GM18951 (cell line): Measurements from ENCODE around the gene CACNA2D3.

ENCODE experiments used
- POLR2A ChIP-seq: IDR thresholded peaks from 4 replicates; pipeline ENCODE4 v1.6.1; 2011; ENCODE audit warnings: mild to moderate bottlenecking; ENCODE audit not compliant: insufficient read length, insufficient read depth; ENCODE audit errors: extremely low read depth
- in situ Hi-C: fragments of 300-500 bp; cut with MboI; formaldehyde crosslinking; loops from one replicate; pipeline ENCODE4 v1.12.0; 2022; ENCODE audit warnings: low sequenced_read_pairs, mixed read lengths, inconsistent platforms; ENCODE audit not compliant: unreplicated experiment

Gene CACNA2D3

DNA sequence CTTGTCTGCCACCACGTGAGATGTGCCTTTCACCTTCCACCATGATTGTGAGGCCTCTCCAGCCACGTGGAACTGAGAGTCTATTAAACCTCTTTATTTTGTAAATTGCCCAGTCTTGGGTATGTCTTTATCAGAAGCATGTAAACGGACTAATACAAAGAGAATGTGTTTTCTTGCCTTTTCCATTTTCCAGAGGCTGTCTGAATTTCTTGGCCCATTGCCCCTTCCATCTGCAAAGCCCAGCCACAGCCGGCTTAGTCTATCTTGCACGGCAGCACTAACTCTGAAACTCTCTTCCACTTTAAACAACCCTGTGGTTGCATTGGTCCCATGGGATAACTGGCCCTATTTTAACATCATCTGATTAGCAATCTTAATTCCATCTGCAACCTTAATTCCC lies 590.2 kb downstream of the CACNA2D3 start:
- in situ Hi-C loops: no loop called here

DNA sequence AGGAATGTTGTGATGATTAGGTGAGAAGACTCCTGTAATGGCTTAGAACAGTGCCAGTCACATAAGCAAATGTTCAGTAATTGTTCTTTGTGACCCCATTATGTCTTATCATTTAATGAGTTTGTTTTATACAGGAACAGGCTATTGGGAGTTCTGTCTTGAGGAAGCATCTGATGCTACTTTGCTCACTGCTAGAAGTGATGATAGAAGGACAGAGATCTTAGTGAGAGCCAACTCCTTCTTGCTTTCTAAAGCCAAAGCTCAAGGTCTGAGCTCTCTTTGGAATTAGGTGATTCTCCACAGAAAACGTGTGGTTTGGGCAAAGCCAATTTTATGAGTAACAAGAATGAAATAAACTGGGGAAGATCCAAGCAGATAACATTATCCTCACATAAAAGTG lies 590.7 kb downstream of the CACNA2D3 start:
- in situ Hi-C loops: no loop called here
- no peak for TF ChIP-seq POLR2A

More for the DNA sequence above, 590.2 kb downstream of the CACNA2D3 start:
- TF ChIP-seq POLR2A: no peak

DNA sequence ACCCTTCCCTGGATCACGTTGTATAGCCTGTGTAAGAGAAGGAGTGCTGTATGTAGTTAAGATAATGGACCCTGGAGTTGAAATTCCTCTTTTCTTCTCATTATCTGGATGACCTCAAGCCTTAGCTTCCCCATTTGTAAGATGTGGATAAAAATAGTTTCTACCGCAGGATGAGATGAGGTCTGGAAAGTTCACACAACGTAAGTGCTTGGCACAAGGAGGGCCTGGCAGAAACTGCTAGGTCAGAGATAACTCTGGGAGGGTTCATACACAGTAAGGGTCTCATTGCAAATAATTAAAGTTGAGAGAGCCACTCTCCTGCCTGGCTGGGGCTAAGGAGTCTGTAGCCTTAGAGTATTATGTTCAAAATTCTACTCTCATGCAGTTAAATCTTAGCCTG lies 591.1 kb downstream of the CACNA2D3 start:
- in situ Hi-C loops: no loop called here
- TF ChIP-seq POLR2A: no peak

DNA sequence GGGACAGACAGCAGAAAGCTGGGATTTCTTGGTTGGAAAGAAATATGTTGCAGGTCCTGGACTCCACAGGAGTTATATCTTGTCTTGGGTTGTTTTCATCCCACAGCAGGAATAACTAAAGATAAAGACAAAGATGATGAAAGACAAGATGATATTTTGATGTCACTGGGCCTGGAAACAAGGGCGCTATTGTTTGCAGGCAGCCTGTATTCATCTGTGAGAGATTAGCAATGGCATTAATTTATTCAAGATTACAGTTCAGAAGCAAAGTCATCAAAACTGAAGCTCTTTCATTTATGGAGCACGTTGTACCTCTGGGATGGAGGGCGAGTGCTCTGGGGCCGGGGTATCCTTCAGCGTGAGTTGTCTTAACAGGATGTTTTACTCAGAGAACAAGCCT lies 591.7 kb downstream of the CACNA2D3 start:
- no peak for TF ChIP-seq POLR2A
- in situ Hi-C loops: no loop called here

DNA sequence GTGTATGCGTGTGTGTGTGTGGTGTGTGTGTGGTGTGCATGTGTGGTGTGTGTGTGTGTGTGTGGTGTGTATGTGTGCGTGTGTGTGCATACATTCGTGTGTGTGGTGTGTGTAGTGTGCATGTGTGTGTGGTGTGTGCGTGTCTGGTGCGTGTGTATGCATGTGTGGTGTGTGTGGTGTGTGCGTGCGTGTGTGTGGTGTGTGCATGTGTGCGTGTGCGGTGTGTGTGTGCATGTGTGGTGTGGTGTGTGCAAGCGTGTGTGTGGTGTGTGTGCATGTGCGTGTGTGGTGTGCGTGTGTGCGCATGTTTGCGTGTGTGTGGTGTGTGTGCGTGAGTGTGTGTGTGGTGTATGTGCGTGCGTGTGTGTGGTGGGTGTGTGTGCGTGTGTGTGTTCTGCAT lies 595.2 kb downstream of the CACNA2D3 start:
- in situ Hi-C loops: no loop called here
- no peak for TF ChIP-seq POLR2A

DNA sequence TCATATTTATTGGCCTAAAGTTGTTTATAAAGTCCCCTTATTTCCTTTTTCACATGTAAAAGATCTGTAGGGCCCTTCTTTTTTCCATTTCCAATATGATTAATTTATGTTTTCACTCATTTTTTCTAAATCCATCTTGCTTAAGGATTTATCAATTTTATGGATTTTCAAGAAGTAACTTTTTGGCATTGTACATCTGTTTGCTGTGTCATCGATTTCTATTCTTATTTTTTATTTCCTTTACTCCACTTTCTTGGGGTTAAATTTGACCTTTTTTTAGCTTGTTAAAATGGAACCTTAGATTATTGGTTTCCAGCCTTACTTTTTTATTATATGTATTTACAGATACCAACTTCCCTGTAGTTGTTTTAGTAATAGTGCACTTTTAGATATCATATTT lies 597.6 kb downstream of the CACNA2D3 start:
- in situ Hi-C loops: no loop called here
- TF ChIP-seq POLR2A: no peak

DNA sequence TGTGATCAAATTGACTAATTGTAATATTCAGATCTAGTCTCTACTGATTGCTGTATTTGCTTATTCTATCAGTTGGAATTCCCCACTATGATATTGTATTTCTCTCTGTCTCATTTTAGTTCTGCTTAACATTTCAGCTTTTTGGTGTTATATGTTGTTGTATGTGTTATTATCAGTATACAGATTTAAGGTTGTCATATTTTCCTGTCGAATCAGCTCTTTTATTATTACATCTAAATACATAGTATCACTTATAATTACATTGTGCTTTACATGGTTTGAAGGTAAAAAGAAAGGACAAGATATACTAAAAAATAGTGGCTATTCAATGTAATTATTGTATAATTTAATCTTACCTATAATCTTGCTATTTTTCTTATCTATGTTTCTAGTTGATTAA lies 598.3 kb downstream of the CACNA2D3 start:
- in situ Hi-C loops: no loop called here
- no peak for TF ChIP-seq POLR2A

DNA sequence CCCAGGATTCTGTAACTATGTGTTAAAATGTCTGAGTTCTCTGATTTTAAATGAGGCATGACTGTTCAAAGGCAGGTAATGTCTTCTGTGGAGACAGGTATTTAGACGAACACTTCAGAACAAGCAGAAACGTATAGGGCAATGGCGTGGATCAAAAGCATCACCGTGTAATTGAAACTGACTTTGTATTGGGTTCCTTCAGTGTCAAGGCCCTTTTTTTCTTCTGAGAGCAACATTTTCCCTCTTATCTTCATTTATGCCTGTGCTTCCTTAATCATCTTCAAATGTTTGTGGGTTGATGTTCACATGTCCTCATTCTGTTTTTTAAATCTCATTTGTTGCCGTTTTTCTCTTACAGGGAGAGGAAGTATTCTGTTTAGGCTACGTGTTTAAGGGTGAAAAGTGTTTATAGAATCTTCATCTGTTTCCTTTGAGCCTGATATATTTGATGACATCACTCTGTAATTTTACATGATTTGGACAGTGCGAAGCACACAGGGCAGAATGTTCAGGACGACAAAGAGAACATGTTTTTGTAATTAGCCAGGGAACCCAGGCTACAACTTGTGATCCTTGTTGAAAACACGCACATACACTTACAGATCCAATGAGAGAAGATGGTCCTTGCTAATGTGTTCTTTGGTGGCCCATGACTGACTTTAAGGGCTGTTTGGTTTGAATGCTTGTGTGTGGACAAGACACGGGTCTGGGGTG lies 609.5 kb downstream of the CACNA2D3 start:
- TF ChIP-seq POLR2A: no peak
- in situ Hi-C loops: no loop called here

DNA sequence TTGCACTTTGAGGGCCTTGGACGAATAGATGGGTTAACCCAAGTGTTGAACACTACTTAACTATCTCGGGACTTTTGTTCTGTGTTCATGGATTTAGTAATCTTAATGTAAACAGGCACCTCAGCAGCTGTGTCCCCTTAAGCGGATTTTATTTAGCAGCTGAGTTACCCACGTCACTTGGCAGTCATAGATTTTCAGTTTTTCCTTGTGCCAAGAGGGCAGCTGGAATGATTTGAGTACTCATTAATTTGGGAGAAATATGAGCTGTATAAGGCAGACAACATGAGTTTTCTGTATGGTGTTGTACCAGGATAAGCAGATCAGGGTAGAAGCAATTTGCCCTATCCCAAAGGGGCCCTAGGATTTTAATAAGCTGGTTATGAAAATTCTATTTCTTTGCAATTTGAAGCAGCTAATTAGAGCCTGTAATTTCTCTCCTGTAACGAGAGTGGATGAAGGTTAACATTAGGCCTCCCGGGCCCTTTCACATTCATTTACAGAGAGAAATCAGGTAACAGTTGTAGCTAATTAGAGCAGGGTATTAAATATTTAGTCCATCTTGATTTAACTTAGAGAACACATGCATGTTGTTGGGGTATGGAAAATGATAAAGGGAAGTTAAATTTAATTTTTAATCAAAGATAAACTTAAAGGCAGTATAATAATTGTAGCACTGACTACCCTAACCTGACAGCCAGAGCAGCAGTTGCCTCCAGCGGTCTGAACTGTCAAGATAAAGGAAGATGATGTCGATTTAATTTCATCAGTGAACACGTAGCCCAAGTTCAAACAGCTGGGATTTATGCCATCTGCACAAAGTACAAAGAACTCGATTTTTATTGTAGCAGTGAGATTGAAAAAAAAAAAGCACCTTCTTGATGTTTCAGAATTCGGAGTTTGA lies 611.0 kb downstream of the CACNA2D3 start:
- in situ Hi-C loops: no loop called here

DNA sequence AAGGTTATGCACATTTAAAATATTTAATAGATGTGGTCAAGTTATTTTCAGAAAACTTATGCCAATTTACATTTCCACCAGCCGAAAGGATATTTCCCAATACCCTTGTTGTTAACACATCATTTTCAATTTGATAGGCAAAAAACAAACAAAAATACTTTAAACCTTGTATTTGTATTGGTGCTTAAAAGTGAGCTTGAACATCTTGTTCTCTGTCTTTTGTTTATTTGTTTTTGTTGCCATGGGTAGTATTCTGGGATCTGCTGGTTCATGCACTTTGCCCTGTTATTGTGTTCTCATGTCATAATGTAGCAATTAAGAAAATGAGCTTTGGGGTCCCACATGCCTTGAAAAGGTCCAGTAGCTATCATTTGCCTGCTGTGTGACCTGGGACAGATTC lies 614.1 kb downstream of the CACNA2D3 start:
- no peak for TF ChIP-seq POLR2A
- in situ Hi-C loops: no loop called here

More for the DNA sequence above, 611.0 kb downstream of the CACNA2D3 start:
- TF ChIP-seq POLR2A: no peak

DNA sequence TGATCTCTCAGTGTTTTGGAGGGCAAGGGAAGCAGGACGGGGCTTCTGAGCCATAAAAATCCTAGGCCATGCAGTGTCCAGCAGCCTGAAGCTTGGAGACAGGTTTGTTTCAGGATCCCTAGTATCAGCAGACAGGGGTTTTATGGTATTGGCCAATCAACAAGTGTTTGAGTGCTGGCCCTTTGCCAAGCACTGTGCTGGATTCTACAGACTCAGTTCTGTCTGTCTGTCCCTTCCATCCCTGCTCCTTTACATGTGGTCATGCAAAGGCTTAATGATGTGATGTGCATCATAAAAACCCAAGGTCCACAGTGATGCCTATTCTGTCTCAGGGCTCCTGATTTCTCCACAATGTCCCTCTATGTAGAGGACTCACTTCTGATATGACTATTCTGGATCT lies 621.4 kb downstream of the CACNA2D3 start:
- in situ Hi-C loops: no loop called here
- no peak for TF ChIP-seq POLR2A

DNA sequence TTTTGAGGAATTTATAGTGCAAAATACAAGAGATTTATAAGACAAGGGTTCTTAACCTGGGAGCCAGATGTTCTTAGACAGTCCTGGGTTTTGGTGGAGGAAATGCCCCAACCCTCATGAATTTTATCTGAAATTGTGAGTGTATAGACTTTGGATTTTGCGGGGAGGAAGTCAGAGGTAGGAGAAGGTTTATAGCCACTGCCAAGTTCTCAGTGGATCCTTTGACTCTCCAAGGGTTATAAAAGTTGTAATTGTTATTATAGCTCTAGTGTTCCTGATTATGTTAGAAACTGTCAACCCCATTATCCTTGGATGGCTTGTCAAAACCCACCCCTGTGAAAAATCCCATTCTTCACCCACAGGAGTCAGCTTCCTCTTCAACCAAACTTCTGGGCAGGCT lies 621.9 kb downstream of the CACNA2D3 start:
- in situ Hi-C loops: no loop called here
- no peak for TF ChIP-seq POLR2A

DNA sequence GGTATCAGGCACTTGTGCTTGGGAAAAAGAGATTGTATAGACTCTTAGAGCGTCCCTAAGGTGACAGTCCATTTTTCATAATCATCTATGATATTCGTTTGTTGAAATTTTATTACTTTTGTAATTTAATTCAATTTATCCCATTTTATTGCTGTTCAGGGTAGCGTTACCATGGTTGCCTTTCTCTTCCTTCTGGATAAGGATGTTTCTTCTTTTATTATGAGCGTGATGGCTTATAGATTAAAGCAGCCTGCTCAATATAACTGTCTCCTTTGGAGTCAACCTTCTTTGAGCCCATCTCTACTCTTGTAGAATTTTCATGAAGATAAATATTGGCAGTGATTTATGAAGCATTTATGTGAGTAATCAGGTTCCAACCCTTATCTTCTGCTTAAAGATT lies 623.5 kb downstream of the CACNA2D3 start:
- TF ChIP-seq POLR2A: no peak
- in situ Hi-C loops: no loop called here

DNA sequence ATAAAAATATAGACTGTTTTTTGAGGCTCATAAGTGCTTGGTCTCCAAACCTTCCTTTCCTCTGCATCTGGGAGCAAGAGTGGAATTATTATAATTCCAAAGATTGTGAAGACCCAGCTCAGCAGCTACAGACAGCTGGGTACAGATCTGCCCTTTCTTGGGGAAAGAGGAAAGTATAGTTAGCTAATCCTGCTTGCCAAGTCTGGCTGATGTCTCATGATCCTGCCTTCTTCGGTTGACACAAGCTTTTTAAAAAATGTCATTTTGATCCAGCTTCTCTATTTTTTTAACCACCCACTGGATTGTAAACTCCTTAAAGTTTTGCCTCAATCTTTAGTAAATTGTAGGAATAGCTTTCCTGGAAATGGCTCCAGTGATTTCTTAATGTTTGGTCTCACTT lies 624.4 kb downstream of the CACNA2D3 start:
- in situ Hi-C loops: no loop called here
- TF ChIP-seq POLR2A: no peak
